HepG2 (cell line): ENCODE data around the gene PEX11B. TPM values are rescaled to one million over a fixed set of nuclear protein-coding genes. Genes with fewer than 3 reads are reported as not detected.
A peak's percentile ranks its signal among the peaks of the same experiment; 100 is the strongest.

ENCODE experiments used
- ATF3 ChIP-seq: sonication (generic); formaldehyde crosslinking; IDR thresholded peaks from 2 replicates; pipeline ENCODE4 v1.4.0; 2020; ENCODE audit warnings: missing genetic modification reagents
- HOXA5 ChIP-seq: sonication (generic); formaldehyde crosslinking; IDR thresholded peaks from 2 replicates; pipeline ENCODE4 v1.4.0; 2020; ENCODE audit warnings: missing genetic modification reagents
- NFIB ChIP-seq: sonication (generic); formaldehyde crosslinking; IDR thresholded peaks from 2 replicates; pipeline ENCODE4 v1.9.0; 2021; ENCODE audit warnings: missing genetic modification reagents, mild to moderate bottlenecking, borderline replicate concordance
- NR2F6 ChIP-seq, 2 experiments: IDR thresholded peaks; 2 replicates each; pipeline ENCODE4 v1.6.1; 2016; ENCODE audit warnings: antibody characterized with exemption in 1 of 2, mild to moderate bottlenecking in 1 of 2
- SCMH1 ChIP-seq: sonication (generic); formaldehyde crosslinking; IDR thresholded peaks from 2 replicates; pipeline ENCODE4 v1.9.0; 2021; ENCODE audit warnings: missing genetic modification reagents, mild to moderate bottlenecking, borderline replicate concordance
- STAT5B ChIP-seq: sonication (generic); formaldehyde crosslinking; IDR thresholded peaks from 2 replicates; pipeline ENCODE4 v1.4.0; 2020; ENCODE audit warnings: missing genetic modification reagents
- ZNF205 ChIP-seq: IDR thresholded peaks from 2 replicates; pipeline ENCODE4 v1.6.1; 2018; ENCODE audit warnings: missing biosample characterization, missing genetic modification reagents
- ZNF296 ChIP-seq: sonication (generic); formaldehyde crosslinking; conservative IDR thresholded peaks from 2 replicates; pipeline ENCODE4 v1.5.0; 2020; ENCODE audit warnings: mild to moderate bottlenecking, missing genetic modification reagents
- ZNF577 ChIP-seq: sonication (generic); formaldehyde crosslinking; IDR thresholded peaks from 2 replicates; pipeline ENCODE4 v1.4.0; 2020; ENCODE audit warnings: mild to moderate bottlenecking, low read depth, missing genetic modification reagents, borderline replicate concordance
- ZNF780A ChIP-seq: sonication (generic); formaldehyde crosslinking; IDR thresholded peaks from 2 replicates; pipeline ENCODE4 v1.8.0; 2022; ENCODE audit warnings: mild to moderate bottlenecking, missing genetic modification reagents, moderate library complexity
- ZNF839 ChIP-seq: sonication (generic); formaldehyde crosslinking; IDR thresholded peaks from 2 replicates; pipeline ENCODE4 v1.4.0; 2020; ENCODE audit warnings: missing genetic modification reagents, mild to moderate bottlenecking, borderline replicate concordance
- ZNF850 ChIP-seq: sonication (generic); formaldehyde crosslinking; conservative IDR thresholded peaks from 2 replicates; pipeline ENCODE4 v1.9.0; 2021; ENCODE audit warnings: mild to moderate bottlenecking, missing genetic modification reagents
- polyA plus RNA-seq, 8 experiments: library from polyadenylated mRNA; depleted of rRNA in 3 of 8; stranded (reverse) in 7 of 8; unstranded in 1 of 8; fragments of >200 nt; fragmentation: Illumina TruSeq in 4 of 8; extraction: Trizol in 4 of 8; gene quantifications; 2 replicates each; pipeline versions ENCODE4 v1.2.1 to v1.2.3, GENCODE V29; 2011 to 2016; ENCODE audit warnings: low read depth in 4 of 8, missing spikeins in 1 of 8, mixed read lengths in 1 of 8; ENCODE audit not compliant: insufficient read depth in 1 of 8
- total RNA-seq, 5 experiments: library from RNA; depleted of rRNA; stranded (reverse); fragments of >200 nt; fragmentation: Illumina TruSeq; extraction: Trizol; gene quantifications; 2 replicates each; pipeline ENCODE4 v1.2.3, GENCODE V29; 2016; ENCODE audit warnings: low read depth in 1 of 5
- TF ChIP-seq, protein P1 (sequence below), 2 experiments: sonication (generic) in 1 of 2; formaldehyde crosslinking in 1 of 2; IDR thresholded peaks; 2 replicates each; pipeline versions ENCODE4 v1.6.1 to v1.9.0; 2014 to 2022; ENCODE audit warnings: antibody characterized with exemption in 1 of 2, borderline replicate concordance in 1 of 2, inconsistent platforms in 1 of 2, low read depth in 1 of 2, missing genetic modification reagents in 1 of 2
- TF ChIP-seq, protein P2 (sequence below): sonication (generic); formaldehyde crosslinking; IDR thresholded peaks from 2 replicates; pipeline ENCODE4 v1.9.0; 2021; ENCODE audit warnings: missing genetic modification reagents, borderline replicate concordance
- TF ChIP-seq, protein P3 (sequence below): sonication (generic); formaldehyde crosslinking; IDR thresholded peaks from 2 replicates; pipeline ENCODE4 v1.5.1; 2020; ENCODE audit warnings: mild to moderate bottlenecking, missing genetic modification reagents

The PEX11B gene
- total and polyA plus RNA-seq, 2 of the 13 experiments (the other 11 are each of a cell fraction or from before 2014, with no cell fraction given): 21.6 to 48.4 TPM

DNA sequence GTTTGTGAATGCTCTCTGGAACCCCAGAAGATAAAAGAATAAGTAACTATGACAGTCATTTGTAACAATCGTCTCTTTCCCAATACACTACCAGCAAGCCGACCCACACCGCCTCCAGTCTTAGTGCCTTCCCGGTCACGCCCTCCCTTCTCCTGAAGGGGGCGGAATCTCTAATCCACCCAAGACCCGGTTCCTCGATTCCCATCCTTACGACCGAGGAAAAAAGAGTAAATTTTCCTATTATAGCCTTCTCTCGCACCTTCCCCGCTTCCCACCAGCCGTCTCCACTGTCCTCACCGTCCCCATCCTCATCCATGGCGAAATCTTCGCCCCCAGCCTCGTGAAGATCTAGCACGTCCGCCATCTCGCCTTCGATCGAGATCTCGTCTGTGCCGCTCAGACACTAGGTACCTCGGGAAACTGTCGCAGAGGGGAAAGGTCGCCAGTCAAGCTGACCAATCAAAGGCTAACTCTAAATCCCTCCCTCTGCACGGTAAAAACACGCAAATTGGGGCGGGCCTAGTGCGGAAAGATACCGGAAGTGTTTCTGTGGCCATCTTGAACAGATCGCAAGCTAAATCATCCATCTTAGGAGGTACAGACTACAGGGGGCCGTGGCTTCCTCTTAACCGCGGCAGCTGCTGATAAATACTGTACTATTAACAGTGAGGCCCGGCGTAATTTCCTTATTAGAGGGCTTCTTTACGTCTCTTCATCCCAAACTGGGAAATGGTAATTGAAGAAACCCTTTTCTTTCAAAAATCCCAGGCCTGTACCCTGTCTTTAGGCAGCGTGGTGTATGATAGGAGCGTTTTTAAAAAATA, 8.8 kb upstream of the PEX11B start, which contains the start of gene RBM8A (continued):
- TF ChIP-seq, protein P1, sequence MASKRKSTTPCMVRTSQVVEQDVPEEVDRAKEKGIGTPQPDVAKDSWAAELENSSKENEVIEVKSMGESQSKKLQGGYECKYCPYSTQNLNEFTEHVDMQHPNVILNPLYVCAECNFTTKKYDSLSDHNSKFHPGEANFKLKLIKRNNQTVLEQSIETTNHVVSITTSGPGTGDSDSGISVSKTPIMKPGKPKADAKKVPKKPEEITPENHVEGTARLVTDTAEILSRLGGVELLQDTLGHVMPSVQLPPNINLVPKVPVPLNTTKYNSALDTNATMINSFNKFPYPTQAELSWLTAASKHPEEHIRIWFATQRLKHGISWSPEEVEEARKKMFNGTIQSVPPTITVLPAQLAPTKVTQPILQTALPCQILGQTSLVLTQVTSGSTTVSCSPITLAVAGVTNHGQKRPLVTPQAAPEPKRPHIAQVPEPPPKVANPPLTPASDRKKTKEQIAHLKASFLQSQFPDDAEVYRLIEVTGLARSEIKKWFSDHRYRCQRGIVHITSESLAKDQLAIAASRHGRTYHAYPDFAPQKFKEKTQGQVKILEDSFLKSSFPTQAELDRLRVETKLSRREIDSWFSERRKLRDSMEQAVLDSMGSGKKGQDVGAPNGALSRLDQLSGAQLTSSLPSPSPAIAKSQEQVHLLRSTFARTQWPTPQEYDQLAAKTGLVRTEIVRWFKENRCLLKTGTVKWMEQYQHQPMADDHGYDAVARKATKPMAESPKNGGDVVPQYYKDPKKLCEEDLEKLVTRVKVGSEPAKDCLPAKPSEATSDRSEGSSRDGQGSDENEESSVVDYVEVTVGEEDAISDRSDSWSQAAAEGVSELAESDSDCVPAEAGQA (IDR thresholded peaks at IDR 0.05; ENCODE audit: low read depth): no peak
- TF ChIP-seq, protein P1 (CRISPR knock-in tag; IDR thresholded peaks at IDR 0.05; ENCODE audit: borderline replicate concordance): no peak
- no peak for TF ChIP-seq NFIB (CRISPR knock-in tag)
- TF ChIP-seq, protein P2, sequence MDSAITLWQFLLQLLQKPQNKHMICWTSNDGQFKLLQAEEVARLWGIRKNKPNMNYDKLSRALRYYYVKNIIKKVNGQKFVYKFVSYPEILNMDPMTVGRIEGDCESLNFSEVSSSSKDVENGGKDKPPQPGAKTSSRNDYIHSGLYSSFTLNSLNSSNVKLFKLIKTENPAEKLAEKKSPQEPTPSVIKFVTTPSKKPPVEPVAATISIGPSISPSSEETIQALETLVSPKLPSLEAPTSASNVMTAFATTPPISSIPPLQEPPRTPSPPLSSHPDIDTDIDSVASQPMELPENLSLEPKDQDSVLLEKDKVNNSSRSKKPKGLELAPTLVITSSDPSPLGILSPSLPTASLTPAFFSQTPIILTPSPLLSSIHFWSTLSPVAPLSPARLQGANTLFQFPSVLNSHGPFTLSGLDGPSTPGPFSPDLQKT (CRISPR knock-in tag): no peak
- TF ChIP-seq, protein P3, sequence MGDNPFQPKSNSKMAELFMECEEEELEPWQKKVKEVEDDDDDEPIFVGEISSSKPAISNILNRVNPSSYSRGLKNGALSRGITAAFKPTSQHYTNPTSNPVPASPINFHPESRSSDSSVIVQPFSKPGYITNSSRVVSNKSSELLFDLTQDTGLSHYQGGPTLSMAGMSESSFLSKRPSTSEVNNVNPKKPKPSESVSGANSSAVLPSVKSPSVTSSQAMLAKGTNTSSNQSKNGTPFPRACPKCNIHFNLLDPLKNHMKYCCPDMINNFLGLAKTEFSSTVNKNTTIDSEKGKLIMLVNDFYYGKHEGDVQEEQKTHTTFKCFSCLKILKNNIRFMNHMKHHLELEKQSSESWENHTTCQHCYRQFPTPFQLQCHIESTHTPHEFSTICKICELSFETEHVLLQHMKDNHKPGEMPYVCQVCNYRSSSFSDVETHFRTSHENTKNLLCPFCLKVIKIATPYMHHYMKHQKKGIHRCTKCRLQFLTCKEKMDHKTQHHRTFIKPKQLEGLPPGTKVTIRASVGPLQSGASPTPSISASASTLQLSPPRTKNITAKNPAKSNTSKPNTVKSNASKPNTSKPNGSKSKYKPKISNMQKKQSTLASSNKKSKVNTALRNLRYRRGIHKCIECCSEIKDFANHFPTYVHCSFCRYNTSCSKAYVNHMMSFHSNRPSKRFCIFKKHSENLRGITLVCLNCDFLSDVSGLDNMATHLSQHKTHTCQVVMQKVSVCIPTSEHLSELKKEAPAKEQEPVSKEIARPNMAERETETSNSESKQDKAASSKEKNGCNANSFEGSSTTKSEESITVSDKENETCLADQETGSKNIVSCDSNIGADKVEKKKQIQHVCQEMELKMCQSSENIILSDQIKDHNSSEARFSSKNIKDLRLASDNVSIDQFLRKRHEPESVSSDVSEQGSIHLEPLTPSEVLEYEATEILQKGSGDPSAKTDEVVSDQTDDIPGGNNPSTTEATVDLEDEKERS (CRISPR knock-in tag): peak; percentile 86; the same call in 1 of the 2 replicates
- TF ChIP-seq NR2F6 (IDR thresholded peaks at IDR 0.05): peak; percentile 60
- peak; percentile 85 for TF ChIP-seq NR2F6 (CRISPR knock-in tag; IDR thresholded peaks at IDR 0.05)
- no peak for TF ChIP-seq ZNF839 (CRISPR knock-in tag)
- no peak for TF ChIP-seq STAT5B (CRISPR knock-in tag)
- TF ChIP-seq ZNF205 (CRISPR knock-in tag): no peak
- no peak for TF ChIP-seq ZNF577 (CRISPR knock-in tag)
- no peak for TF ChIP-seq SCMH1
- no peak for TF ChIP-seq ZNF850
- TF ChIP-seq ZNF296 (CRISPR knock-in tag): no peak
- no peak for TF ChIP-seq ATF3 (CRISPR knock-in tag)
- no peak for TF ChIP-seq ZNF780A (CRISPR knock-in tag)
- TF ChIP-seq HOXA5: no peak
